ENCODE measurements around the gene UBXN6.
A peak's percentile ranks its signal among the peaks of the same experiment; 100 is the strongest.

Gene UBXN6, protein sequence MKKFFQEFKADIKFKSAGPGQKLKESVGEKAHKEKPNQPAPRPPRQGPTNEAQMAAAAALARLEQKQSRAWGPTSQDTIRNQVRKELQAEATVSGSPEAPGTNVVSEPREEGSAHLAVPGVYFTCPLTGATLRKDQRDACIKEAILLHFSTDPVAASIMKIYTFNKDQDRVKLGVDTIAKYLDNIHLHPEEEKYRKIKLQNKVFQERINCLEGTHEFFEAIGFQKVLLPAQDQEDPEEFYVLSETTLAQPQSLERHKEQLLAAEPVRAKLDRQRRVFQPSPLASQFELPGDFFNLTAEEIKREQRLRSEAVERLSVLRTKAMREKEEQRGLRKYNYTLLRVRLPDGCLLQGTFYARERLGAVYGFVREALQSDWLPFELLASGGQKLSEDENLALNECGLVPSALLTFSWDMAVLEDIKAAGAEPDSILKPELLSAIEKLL

DNA sequence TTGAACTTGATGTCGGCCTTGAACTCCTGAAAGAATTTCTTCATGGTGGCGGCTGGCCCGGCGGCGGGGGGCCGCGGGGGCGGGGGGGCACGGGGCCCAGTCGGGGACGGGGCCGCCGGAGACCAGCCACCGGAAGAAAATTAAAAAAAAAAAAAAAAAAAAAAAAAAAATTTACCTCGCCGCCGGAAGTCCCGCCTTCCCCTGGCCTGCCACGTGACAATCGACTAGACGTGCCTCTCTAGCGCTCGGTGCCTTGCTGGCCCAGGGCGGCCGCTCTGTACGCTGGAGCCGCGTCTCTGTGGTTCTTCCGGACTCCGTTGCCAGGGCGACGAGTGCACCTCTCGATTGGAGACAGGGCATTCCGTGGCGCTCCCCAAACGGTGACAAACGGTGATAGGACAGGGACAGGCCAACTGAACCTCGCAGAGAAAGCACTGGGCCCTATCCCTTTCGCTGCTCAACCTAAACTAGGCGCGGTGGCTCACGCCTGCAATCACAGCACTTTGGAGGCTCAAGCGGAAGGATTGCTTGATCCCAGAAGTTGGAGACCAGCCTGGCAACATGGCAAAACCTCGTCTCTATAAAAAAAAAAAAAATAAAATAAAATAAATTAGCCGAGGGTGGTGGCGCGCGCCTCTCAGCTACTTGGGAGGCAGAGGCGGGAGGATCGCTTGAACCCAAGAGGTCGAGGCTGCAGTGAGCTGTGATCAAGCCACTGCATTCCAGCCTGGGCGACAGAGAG is at the start of gene UBXN6:
UBXN6 (minus strand) TSS at position 141 of the 742 bp plus-strand sequence; CDS start at position 44, 97 bp downstream.
- peak within 1 kb of the TSS; percentile 81 for H3K27ac ChIP-seq (ENCODE audit: low read depth, low read length)
- H3K4me1 ChIP-seq (ENCODE audit: control insufficient read depth in 5 of 5, insufficient read depth in 5 of 5, low read length in 5 of 5): peaks cover 3 to 36% (median 33%) of the 10 kb centered on the region in 5 donors
- H3K9ac ChIP-seq (ENCODE audit: low read length in 5 of 5): peak within 1 kb of the TSS in 4 of 5 donors; percentile 66 to 79 (median 72)
- peak within 1 kb of the TSS; percentile 70 to 97 (median 80) for H3K4me3 ChIP-seq (ENCODE audit: low read depth in 1 of 5, low read length in 5 of 5)
- H3K9me3 ChIP-seq (ENCODE audit: control insufficient read depth in 5 of 5, low read length in 5 of 5): no peaks in the 10 kb centered on the region
- no peaks in the 10 kb centered on the region for H3K27me3 ChIP-seq (ENCODE audit: control insufficient read depth in 5 of 5, insufficient read depth in 4 of 5, low read length in 5 of 5)
- H3K36me3 ChIP-seq (ENCODE audit: control insufficient read depth in 5 of 5, insufficient read depth in 5 of 5, low read length in 5 of 5): peaks cover 0 to 17% (median 15%) of the 10 kb centered on the region in 5 donors

DNA sequence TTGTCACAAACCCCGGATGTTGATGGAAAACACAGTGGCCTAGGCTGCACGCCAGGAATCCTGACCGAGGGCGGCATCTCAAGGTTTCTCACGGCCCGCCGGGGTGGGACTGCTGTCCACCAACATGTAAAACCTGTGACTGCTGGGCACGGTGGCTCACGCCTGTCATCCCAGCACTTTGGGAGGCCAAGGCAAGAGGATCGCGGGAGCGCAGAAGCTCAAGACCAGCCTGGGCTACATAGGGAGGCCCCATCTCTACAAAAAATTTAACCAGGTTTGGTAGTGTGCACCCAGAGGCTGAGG is 49.5 kb upstream of the UBXN6 start:
- Histone ChIP-seq H3K9me3 (ENCODE audit: control insufficient read depth in 5 of 5, low read length in 5 of 5) (peaks cover 0 to 3% (median 0%) of the 10 kb centered on the region in 5 donors), H3K27ac (ENCODE audit: low read depth, low read length) (peak overlapping the region; percentile 90), H3K9ac (ENCODE audit: low read length in 5 of 5) (peak overlapping the region in 1 of 5 donors; percentile 3), H3K4me3 (ENCODE audit: low read depth in 1 of 5, low read length in 5 of 5) (peak overlapping the region in 4 of 5 donors; percentile 17 to 51 (median 48)), H3K4me1 (ENCODE audit: control insufficient read depth in 5 of 5, insufficient read depth in 5 of 5, low read length in 5 of 5) (peaks cover 9 to 70% (median 52%) of the 10 kb centered on the region in 5 donors), H3K27me3 (ENCODE audit: control insufficient read depth in 5 of 5, insufficient read depth in 4 of 5, low read length in 5 of 5) (no peaks in the 10 kb centered on the region), H3K36me3 (ENCODE audit: control insufficient read depth in 5 of 5, insufficient read depth in 5 of 5, low read length in 5 of 5) (peaks cover 0 to 70% (median 55%) of the 10 kb centered on the region in 5 donors)

DNA sequence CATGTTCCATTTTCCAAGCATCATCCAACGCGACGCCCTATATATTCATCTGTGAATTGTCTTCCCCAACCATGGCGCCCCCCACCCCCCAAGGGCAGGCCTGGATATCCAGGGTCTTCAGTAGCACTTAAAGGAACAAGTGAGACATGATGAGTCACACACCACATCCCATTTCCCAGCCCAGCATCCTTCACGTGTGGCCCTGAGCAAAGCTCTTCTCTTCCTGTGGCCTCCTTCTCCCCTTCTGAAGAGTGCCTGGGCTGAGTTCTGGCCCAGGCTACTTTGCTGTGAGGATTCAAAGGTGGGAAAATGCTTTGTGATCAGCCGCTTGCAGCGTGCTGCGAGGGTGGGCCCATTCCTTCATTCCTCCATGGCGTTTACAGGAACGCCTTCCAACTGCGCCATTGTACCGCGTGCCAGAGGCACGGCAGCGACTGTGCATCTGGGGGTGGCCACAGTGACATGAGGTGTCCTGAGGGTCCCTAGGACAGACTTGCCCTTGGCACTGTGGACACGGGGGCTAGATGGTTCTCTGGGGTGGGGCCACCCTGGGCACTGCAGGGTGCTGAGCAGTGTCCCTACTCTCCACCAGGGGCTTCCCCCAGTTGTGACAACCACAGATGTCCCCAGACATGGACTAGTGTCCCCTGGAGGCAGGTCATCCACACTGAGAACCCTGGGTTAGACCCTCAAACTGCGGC is 49.0 kb upstream of the UBXN6 start:
- Histone ChIP-seq H3K9me3 (ENCODE audit: control insufficient read depth in 5 of 5, low read length in 5 of 5) (peaks cover 0 to 3% (median 0%) of the 10 kb centered on the region in 5 donors), H3K36me3 (ENCODE audit: control insufficient read depth in 5 of 5, insufficient read depth in 5 of 5, low read length in 5 of 5) (peaks cover 0 to 72% (median 60%) of the 10 kb centered on the region in 5 donors), H3K4me1 (ENCODE audit: control insufficient read depth in 5 of 5, insufficient read depth in 5 of 5, low read length in 5 of 5) (peaks cover 9 to 75% (median 56%) of the 10 kb centered on the region in 5 donors), H3K9ac (ENCODE audit: low read length in 5 of 5) (peak overlapping the region in 2 of 5 donors; percentile 3 to 5), H3K27ac (ENCODE audit: low read depth, low read length) (peak overlapping the region; percentile 90), H3K27me3 (ENCODE audit: control insufficient read depth in 5 of 5, insufficient read depth in 4 of 5, low read length in 5 of 5) (no peaks in the 10 kb centered on the region), H3K4me3 (ENCODE audit: low read depth in 1 of 5, low read length in 5 of 5) (peak overlapping the region in 3 of 5 donors; percentile 25 to 48 (median 38))

DNA sequence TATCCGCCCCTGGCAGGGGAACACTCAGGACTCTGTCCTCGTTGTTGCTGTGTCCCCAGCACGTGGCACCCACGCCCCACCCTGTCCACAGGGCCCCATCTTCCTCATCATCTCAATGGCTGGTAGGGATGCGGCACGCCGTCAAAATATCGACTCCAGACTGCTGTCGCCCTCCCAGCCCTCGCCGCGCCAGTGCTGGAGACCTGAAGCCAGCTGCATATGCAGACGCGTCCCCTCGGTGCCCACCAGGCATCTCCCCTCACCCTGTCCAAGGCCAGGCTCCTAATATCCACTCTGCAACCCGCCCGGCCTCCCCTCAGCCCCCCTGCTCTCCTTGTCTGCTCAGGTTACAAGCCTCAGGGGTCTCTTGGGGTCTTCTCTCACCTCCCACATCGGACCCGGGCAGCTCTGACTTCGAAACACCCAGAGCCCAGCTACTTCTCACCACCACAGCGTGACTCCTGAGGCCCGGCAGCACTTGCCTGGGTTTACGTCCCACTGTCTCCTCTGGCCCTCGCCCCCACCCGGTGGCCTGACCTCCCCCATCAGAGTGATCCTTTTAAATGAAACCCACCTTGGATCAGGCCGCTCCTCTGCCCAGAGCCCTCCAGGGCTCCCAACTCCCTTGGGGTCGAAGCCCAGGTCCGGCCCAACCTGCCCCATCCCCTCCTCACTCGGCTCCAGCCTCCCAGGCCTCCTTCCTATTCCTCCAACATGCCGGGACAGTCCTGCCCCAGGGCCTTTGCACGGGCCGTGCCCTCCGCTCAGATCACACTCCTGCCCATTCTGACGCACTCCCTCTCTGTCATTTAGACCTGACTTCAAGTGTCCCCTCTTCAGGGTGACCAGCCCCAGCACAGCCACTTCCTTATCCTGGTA is 48.2 kb upstream of the UBXN6 start:
- Histone ChIP-seq H3K4me3 (ENCODE audit: low read depth in 1 of 5, low read length in 5 of 5) (peak overlapping the region in 1 of 5 donors; percentile 25), H3K27me3 (ENCODE audit: control insufficient read depth in 5 of 5, insufficient read depth in 4 of 5, low read length in 5 of 5) (no peaks in the 10 kb centered on the region), H3K9ac (ENCODE audit: low read length in 5 of 5) (peak overlapping the region in 1 of 5 donors; percentile 5), H3K4me1 (ENCODE audit: control insufficient read depth in 5 of 5, insufficient read depth in 5 of 5, low read length in 5 of 5) (peaks cover 9 to 73% (median 56%) of the 10 kb centered on the region in 5 donors), H3K9me3 (ENCODE audit: control insufficient read depth in 5 of 5, low read length in 5 of 5) (peaks cover 0 to 2% (median 0%) of the 10 kb centered on the region in 5 donors), H3K36me3 (ENCODE audit: control insufficient read depth in 5 of 5, insufficient read depth in 5 of 5, low read length in 5 of 5) (peaks cover 0 to 76% (median 67%) of the 10 kb centered on the region in 5 donors), H3K27ac (ENCODE audit: low read depth, low read length) (peak overlapping the region; percentile 90)

- H3K4me1 ChIP-seq (ENCODE audit: control insufficient read depth in 5 of 5, insufficient read depth in 5 of 5, low read length in 5 of 5): peaks cover 9 to 69% (median 56%) of the 10 kb centered on the region in 5 donors
- no peaks in the 10 kb centered on the region for H3K9me3 ChIP-seq (ENCODE audit: control insufficient read depth in 5 of 5, low read length in 5 of 5)
- H3K36me3 ChIP-seq (ENCODE audit: control insufficient read depth in 5 of 5, insufficient read depth in 5 of 5, low read length in 5 of 5): peaks cover 0 to 81% (median 71%) of the 10 kb centered on the region in 5 donors
- H3K4me3 ChIP-seq (ENCODE audit: low read depth in 1 of 5, low read length in 5 of 5): peak overlapping the region in 2 of 5 donors; percentile 6 to 35
- peak overlapping the region in 1 of 5 donors; percentile 48 for H3K9ac ChIP-seq (ENCODE audit: low read length in 5 of 5)
- no peaks in the 10 kb centered on the region for H3K27me3 ChIP-seq (ENCODE audit: control insufficient read depth in 5 of 5, insufficient read depth in 4 of 5, low read length in 5 of 5)
- peak overlapping the region; percentile 90 for H3K27ac ChIP-seq (ENCODE audit: low read depth, low read length)
These were observed 47.4 kb upstream of the UBXN6 start for GRCh38 chr19:4504891-4505569.

GRCh38 chr19:4504297-4504701 is 46.7 kb upstream of the UBXN6 start:
- H3K4me3 ChIP-seq (ENCODE audit: low read depth in 1 of 5, low read length in 5 of 5): peak overlapping the region in 2 of 5 donors; percentile 6 to 35
- no peaks in the 10 kb centered on the region for H3K27me3 ChIP-seq (ENCODE audit: control insufficient read depth in 5 of 5, insufficient read depth in 4 of 5, low read length in 5 of 5)
- H3K4me1 ChIP-seq (ENCODE audit: control insufficient read depth in 5 of 5, insufficient read depth in 5 of 5, low read length in 5 of 5): peaks cover 9 to 69% (median 56%) of the 10 kb centered on the region in 5 donors
- peaks cover 0 to 86% (median 76%) of the 10 kb centered on the region in 5 donors for H3K36me3 ChIP-seq (ENCODE audit: control insufficient read depth in 5 of 5, insufficient read depth in 5 of 5, low read length in 5 of 5)
- H3K9ac ChIP-seq (ENCODE audit: low read length in 5 of 5): no peak overlapping the region
- peak overlapping the region; percentile 90 for H3K27ac ChIP-seq (ENCODE audit: low read depth, low read length)
- H3K9me3 ChIP-seq (ENCODE audit: control insufficient read depth in 5 of 5, low read length in 5 of 5): no peaks in the 10 kb centered on the region

DNA sequence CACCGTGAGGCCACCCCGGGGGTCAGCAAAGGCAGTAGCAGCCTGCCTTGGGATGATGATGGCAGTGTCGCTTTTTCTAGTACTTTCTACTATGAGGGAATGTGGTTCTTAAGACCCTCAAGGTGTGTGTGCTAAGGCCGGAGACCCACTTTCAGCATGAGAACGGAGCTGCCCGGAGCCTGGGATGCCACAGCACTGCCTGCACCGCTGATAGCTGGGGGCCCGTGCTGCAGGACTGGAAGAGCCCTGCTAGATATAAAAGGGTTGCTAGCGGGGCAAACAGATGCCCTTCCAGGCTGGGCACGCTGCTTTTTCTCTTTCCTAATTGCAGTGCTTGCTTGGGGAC is 46.2 kb upstream of the UBXN6 start:
- H3K9me3 ChIP-seq (ENCODE audit: control insufficient read depth in 5 of 5, low read length in 5 of 5): no peaks in the 10 kb centered on the region
- no peaks in the 10 kb centered on the region for H3K27me3 ChIP-seq (ENCODE audit: control insufficient read depth in 5 of 5, insufficient read depth in 4 of 5, low read length in 5 of 5)
- peak overlapping the region; percentile 90 for H3K27ac ChIP-seq (ENCODE audit: low read depth, low read length)
- H3K4me3 ChIP-seq (ENCODE audit: low read depth in 1 of 5, low read length in 5 of 5): peak overlapping the region in 1 of 5 donors; percentile 35
- peaks cover 9 to 69% (median 56%) of the 10 kb centered on the region in 5 donors for H3K4me1 ChIP-seq (ENCODE audit: control insufficient read depth in 5 of 5, insufficient read depth in 5 of 5, low read length in 5 of 5)
- H3K9ac ChIP-seq (ENCODE audit: low read length in 5 of 5): no peak overlapping the region
- H3K36me3 ChIP-seq (ENCODE audit: control insufficient read depth in 5 of 5, insufficient read depth in 5 of 5, low read length in 5 of 5): peaks cover 0 to 87% (median 76%) of the 10 kb centered on the region in 5 donors

DNA sequence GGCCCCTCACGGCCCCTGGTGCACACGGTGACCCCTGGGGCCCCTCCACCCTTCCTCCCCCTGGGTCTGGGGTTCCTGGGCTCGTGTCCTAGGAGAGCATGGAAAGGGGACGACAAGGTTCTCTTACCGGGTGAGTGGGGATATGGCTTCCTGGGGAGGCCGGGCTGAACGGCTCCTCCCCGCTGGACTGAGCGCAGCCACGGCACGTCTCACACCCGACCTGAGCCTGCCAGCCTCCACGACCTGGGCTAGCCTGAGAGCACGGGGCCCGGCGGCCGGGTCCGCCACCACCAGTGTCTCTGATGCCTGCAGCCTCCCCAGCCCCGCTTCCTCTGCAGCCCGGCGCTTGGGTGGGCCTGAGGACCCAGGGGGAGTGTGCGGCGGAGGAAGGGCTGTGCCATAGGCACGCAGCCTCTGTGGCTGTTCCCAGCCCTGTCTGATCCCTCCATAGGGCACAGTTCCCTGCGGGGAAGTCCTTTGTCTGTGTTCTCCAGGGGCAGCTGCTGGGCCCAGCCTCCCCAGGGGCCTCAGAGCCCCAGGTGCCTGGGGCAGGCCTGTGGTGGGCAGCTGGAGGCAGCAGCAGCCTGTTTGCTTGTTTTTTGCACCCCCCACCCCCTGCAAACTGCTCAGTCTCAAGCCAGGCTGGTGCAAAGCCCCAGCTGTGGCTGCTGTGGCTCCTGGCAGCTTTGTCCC is 45.7 kb upstream of the UBXN6 start:
- no peaks in the 10 kb centered on the region for H3K27me3 ChIP-seq (ENCODE audit: control insufficient read depth in 5 of 5, insufficient read depth in 4 of 5, low read length in 5 of 5)
- H3K4me3 ChIP-seq (ENCODE audit: low read depth in 1 of 5, low read length in 5 of 5): peak overlapping the region in 1 of 5 donors; percentile 35
- peaks cover 0 to 88% (median 77%) of the 10 kb centered on the region in 5 donors for H3K36me3 ChIP-seq (ENCODE audit: control insufficient read depth in 5 of 5, insufficient read depth in 5 of 5, low read length in 5 of 5)
- H3K9ac ChIP-seq (ENCODE audit: low read length in 5 of 5): no peak overlapping the region
- H3K9me3 ChIP-seq (ENCODE audit: control insufficient read depth in 5 of 5, low read length in 5 of 5): no peaks in the 10 kb centered on the region
- peak overlapping the region; percentile 90 for H3K27ac ChIP-seq (ENCODE audit: low read depth, low read length)
- peaks cover 9 to 64% (median 53%) of the 10 kb centered on the region in 5 donors for H3K4me1 ChIP-seq (ENCODE audit: control insufficient read depth in 5 of 5, insufficient read depth in 5 of 5, low read length in 5 of 5)
